Mesendoderm (in vitro differentiated cells): ENCODE results near the gene ZNF699. TPM values are rescaled to one million over a fixed set of nuclear protein-coding genes. Genes with fewer than 3 reads are reported as not detected.

ENCODE experiments used
- DNase-seq: peaks from one replicate; pipeline ENCODE4 v3.0.0; 2013
- H2AK5ac ChIP-seq: 2 replicates; pipeline ENCODE4 v1.6.1; 2013; ENCODE audit warnings: low read length, inconsistent platforms
- H2BK120ac ChIP-seq: 2 replicates; pipeline ENCODE4 v1.6.1; 2013; ENCODE audit warnings: low read depth, mild to moderate bottlenecking, low read length, moderate library complexity, mixed read lengths
- H2BK15ac ChIP-seq: replicated peaks from 2 replicates; pipeline ENCODE4 v1.6.1; 2013; ENCODE audit warnings: low read depth, mild to moderate bottlenecking, moderate library complexity
- H2BK5ac ChIP-seq: 2 replicates; pipeline ENCODE4 v1.6.1; 2013; ENCODE audit warnings: low read length, inconsistent platforms
- H3K18ac ChIP-seq: 2 replicates; pipeline ENCODE4 v1.6.1; 2013; ENCODE audit warnings: mild to moderate bottlenecking, low read length, mixed read lengths
- H3K23ac ChIP-seq: one replicate; pipeline ENCODE4 v1.6.1; 2013; ENCODE audit warnings: low read length
- H3K27ac ChIP-seq: 2 replicates; pipeline ENCODE4 v1.5.1; 2013; ENCODE audit warnings: low read depth, mild to moderate bottlenecking, inconsistent platforms, low read length, moderate library complexity
- H3K27me3 ChIP-seq: 2 replicates; pipeline ENCODE4 v1.6.1; 2013; ENCODE audit warnings: low read length, control low read depth, mild to moderate bottlenecking, inconsistent platforms; ENCODE audit not compliant: insufficient read depth, poor library complexity
- H3K36me3 ChIP-seq: 2 replicates; pipeline ENCODE4 v1.6.1; 2013; ENCODE audit warnings: low read length, inconsistent platforms; ENCODE audit not compliant: control insufficient read depth, insufficient read depth
- H3K4ac ChIP-seq: one replicate; pipeline ENCODE4 v1.6.1; 2013; ENCODE audit warnings: low read depth, mild to moderate bottlenecking, low read length, moderate library complexity
- H3K4me1 ChIP-seq: 2 replicates; pipeline ENCODE4 v1.6.1; 2013; ENCODE audit warnings: low read depth, low read length, inconsistent platforms; ENCODE audit not compliant: control insufficient read depth
- H3K4me2 ChIP-seq: 2 replicates; pipeline ENCODE4 v1.6.1; 2013; ENCODE audit warnings: low read length
- H3K4me3 ChIP-seq: 2 replicates; pipeline ENCODE4 v1.5.1; 2013; ENCODE audit warnings: mild to moderate bottlenecking, low read length
- H3K56ac ChIP-seq: one replicate; pipeline ENCODE4 v1.6.1; 2013; ENCODE audit warnings: low read length
- H3K79me1 ChIP-seq: 2 replicates; pipeline ENCODE4 v1.6.1; 2013; ENCODE audit warnings: low read length, inconsistent platforms
- H3K79me2 ChIP-seq: 2 replicates; pipeline ENCODE4 v1.6.1; 2013; ENCODE audit warnings: mild to moderate bottlenecking, low read length; ENCODE audit not compliant: control insufficient read depth, insufficient read depth
- H3K9ac ChIP-seq: 2 replicates; pipeline ENCODE4 v1.6.1; 2013; ENCODE audit warnings: low read length, inconsistent platforms
- H4K5ac ChIP-seq: one replicate; pipeline ENCODE4 v1.6.1; 2013; ENCODE audit warnings: low read length
- H4K8ac ChIP-seq: one replicate; pipeline ENCODE4 v1.6.1; 2013; ENCODE audit warnings: low read depth, mild to moderate bottlenecking, control low read depth, low read length, moderate library complexity
- WGBS: extraction: QIAGEN DNeasy Blood & Tissue Kit; methylation state at CpG from one replicate; pipeline ENCODE4 v1.1.7; 2013; ENCODE audit warnings: low lambda C conversion rate, missing lambda C conversion rate; ENCODE audit not compliant: insufficient coverage; ENCODE audit errors: extremely low coverage; 5-methylcytosine and 5-hydroxymethylcytosine counted together
- polyA plus RNA-seq, 2 experiments: library from polyadenylated mRNA; stranded (reverse); fragments of 200-250 nt; gene quantifications; one replicate each; pipeline ENCODE4 v1.2.3, GENCODE V29; 2013

The ZNF699 gene
- polyA plus RNA-seq (2013, experiment 1 of 2): 1.7 TPM
- polyA plus RNA-seq (2013, experiment 2 of 2): 1.4 TPM

DNA sequence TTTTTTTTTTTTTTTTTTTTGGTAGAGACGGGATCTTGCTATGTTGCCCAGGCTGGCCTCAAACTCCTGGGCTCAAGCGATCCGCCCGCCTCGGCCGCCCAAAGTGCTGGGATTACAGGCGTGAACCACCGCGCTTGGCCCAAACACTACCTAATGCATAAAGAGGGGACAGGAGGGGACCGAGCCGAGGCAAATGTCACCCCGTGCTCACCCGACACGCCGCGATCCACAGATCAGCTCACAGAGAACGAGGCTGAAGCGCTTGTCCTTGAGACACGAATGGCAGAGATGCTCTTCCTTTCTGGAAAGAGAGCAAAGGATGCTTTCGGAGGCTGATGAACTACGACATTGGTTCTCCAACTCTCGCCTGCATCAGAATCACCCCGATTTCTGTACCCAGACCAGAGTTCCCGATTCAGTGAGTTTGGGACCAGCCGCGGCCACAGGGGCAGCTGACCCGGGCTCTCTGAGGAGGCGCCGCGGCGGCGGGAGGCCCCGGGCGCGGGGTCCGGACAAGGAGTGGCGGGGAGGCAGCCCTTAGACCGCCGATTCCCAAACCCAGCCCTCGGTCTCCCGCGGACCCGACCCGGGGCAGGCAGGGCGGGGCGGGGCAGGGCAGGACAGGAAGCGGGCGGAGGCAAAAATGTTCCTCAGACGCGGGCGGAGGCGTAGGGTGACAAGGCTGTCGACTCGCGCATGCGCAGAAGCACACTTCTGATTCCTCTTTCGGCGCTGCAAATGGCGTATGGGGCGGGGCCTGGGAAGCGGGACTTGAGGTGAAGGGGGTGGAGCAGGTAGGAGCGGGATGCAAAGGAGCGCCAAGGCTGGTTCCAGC lies at the start of gene ZNF699:
Gene ZNF699, minus strand, starts transcription at position 700 of the 835 bp plus-strand sequence. CDS start 4,719 bp downstream, outside the sequence.
- no peaks in the 10 kb centered on the region for H3K36me3 ChIP-seq
- no peaks in the 10 kb centered on the region for H3K79me2 ChIP-seq
- no peaks in the 10 kb centered on the region for H3K27me3 ChIP-seq
- H3K23ac ChIP-seq: no peak within 1 kb of the TSS
- H4K8ac ChIP-seq: peak within 1 kb of the TSS; percentile 7
- no peak within 1 kb of the TSS for H4K5ac ChIP-seq
- peak within 1 kb of the TSS; percentile 79 for H3K9ac ChIP-seq
- WGBS: no CpG with 5 or more reads among the region's 63 CpGs
- H3K79me1 ChIP-seq: no peaks in the 10 kb centered on the region
- peak within 1 kb of the TSS; percentile 81 for H3K18ac ChIP-seq
- H2AK5ac ChIP-seq: no peak within 1 kb of the TSS
- DNase-seq: peak; percentile 99
- no peak within 1 kb of the TSS for H2BK120ac ChIP-seq
- H3K4me1 ChIP-seq: no peaks in the 10 kb centered on the region
- H3K4me3 ChIP-seq: peak within 1 kb of the TSS; percentile 84
- H3K56ac ChIP-seq: peak within 1 kb of the TSS; percentile 91
- no peak within 1 kb of the TSS for H2BK15ac ChIP-seq
- peak within 1 kb of the TSS; percentile 86 for H3K27ac ChIP-seq
- H2BK5ac ChIP-seq: peak within 1 kb of the TSS; percentile 80
- no peak within 1 kb of the TSS for H3K4ac ChIP-seq
- peak within 1 kb of the TSS; percentile 81 for H3K4me2 ChIP-seq

GRCh38 chr19:9354651-9355050 lies 45.0 kb upstream of the ZNF699 start:
- no peak overlapping the region for H3K4me3 ChIP-seq
- H2BK120ac ChIP-seq: no peak overlapping the region
- whole genome bisulfite sequencing: no CpG with 5 or more reads among the region's 2 CpGs
- no peak overlapping the region for H3K4ac ChIP-seq
- no peaks in the 10 kb centered on the region for H3K36me3 ChIP-seq
- no peak overlapping the region for H3K27ac ChIP-seq
- H3K18ac ChIP-seq: no peak overlapping the region
- H3K79me1 ChIP-seq: no peaks in the 10 kb centered on the region
- no peak overlapping the region for H4K8ac ChIP-seq
- H3K27me3 ChIP-seq: no peaks in the 10 kb centered on the region
- H3K79me2 ChIP-seq: no peaks in the 10 kb centered on the region
- H3K9ac ChIP-seq: no peak overlapping the region
- no peak overlapping the region for H2BK5ac ChIP-seq
- H3K56ac ChIP-seq: no peak overlapping the region
- H3K4me2 ChIP-seq: no peak overlapping the region
- no peak overlapping the region for H2AK5ac ChIP-seq
- no peak overlapping the region for H4K5ac ChIP-seq
- no peak overlapping the region for H3K23ac ChIP-seq
- H3K4me1 ChIP-seq: no peaks in the 10 kb centered on the region
- H2BK15ac ChIP-seq: no peak overlapping the region
- DNase-seq: no peak

- Histone ChIP-seq H3K27me3 (no peaks in the 10 kb centered on the region), H3K4ac (no peak overlapping the region), H3K56ac (no peak overlapping the region), H4K8ac (no peak overlapping the region), H3K4me3 (no peak overlapping the region), H3K23ac (no peak overlapping the region), H3K18ac (no peak overlapping the region), H3K4me2 (no peak overlapping the region), H2AK5ac (no peak overlapping the region), H2BK5ac (no peak overlapping the region), H2BK120ac (no peak overlapping the region), H4K5ac (no peak overlapping the region), H3K79me1 (no peaks in the 10 kb centered on the region), H3K4me1 (no peaks in the 10 kb centered on the region), H3K27ac (no peak overlapping the region), H3K79me2 (no peaks in the 10 kb centered on the region), H3K36me3 (no peaks in the 10 kb centered on the region), H2BK15ac (no peak overlapping the region), H3K9ac (no peak overlapping the region)
- no peak for DNase-seq
These were observed 43.4 kb upstream of the ZNF699 start for GRCh38 chr19:9353011-9353410.

DNA sequence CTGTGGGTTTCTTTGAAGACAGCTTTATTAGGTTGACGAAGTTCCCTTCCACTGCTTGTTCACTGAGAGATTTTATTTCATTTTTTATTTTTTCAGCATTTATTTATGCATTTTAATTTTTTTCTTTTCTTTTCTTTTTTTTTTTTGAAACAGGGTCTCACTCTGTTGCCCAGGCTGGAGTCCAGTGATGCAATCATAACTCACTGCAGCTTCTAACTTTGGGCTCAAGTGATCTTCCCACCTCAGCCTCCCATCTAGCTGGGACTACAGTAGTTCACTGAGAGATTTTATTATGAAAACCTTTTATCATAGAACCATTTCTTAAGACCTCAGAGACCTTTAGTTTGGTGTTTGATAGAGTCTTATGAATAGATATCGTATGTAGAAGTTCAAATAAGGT lies 42.9 kb upstream of the ZNF699 start:
- Histone ChIP-seq H2BK5ac (no peak overlapping the region), H3K27me3 (no peaks in the 10 kb centered on the region), H3K36me3 (no peaks in the 10 kb centered on the region), H4K5ac (no peak overlapping the region), H2BK15ac (no peak overlapping the region), H3K79me2 (no peaks in the 10 kb centered on the region), H3K18ac (no peak overlapping the region), H3K4me1 (no peaks in the 10 kb centered on the region), H3K4me3 (no peak overlapping the region), H3K79me1 (no peaks in the 10 kb centered on the region), H2BK120ac (no peak overlapping the region), H3K4ac (no peak overlapping the region), H3K4me2 (no peak overlapping the region), H3K9ac (no peak overlapping the region), H3K56ac (no peak overlapping the region), H2AK5ac (no peak overlapping the region), H3K27ac (no peak overlapping the region), H4K8ac (no peak overlapping the region), H3K23ac (no peak overlapping the region)
- whole genome bisulfite sequencing: no CpG with 5 or more reads among the region's 2 CpGs
- no peak for DNase-seq

GRCh38 chr19:9348671-9349070 lies 39.0 kb upstream of the ZNF699 start:
- Histone ChIP-seq H3K27me3 (no peaks in the 10 kb centered on the region), H3K79me2 (no peaks in the 10 kb centered on the region), H3K36me3 (no peaks in the 10 kb centered on the region), H2BK15ac (no peak overlapping the region), H3K4ac (no peak overlapping the region), H3K27ac (no peak overlapping the region), H2BK120ac (no peak overlapping the region), H4K5ac (no peak overlapping the region), H3K4me3 (no peak overlapping the region), H3K23ac (no peak overlapping the region), H2AK5ac (no peak overlapping the region), H2BK5ac (no peak overlapping the region), H3K9ac (no peak overlapping the region), H3K4me2 (no peak overlapping the region), H3K79me1 (no peaks in the 10 kb centered on the region), H4K8ac (no peak overlapping the region), H3K56ac (no peak overlapping the region), H3K4me1 (no peaks in the 10 kb centered on the region), H3K18ac (no peak overlapping the region)
- DNase-seq: no peak
- no CpG with 5 or more reads among the region's 22 CpGs for WGBS

- Histone ChIP-seq H2AK5ac (no peak overlapping the region), H2BK120ac (no peak overlapping the region), H3K36me3 (peaks cover under 1% of the 10 kb centered on the region), H3K79me1 (no peaks in the 10 kb centered on the region), H3K56ac (no peak overlapping the region), H3K79me2 (no peaks in the 10 kb centered on the region), H3K4me1 (no peaks in the 10 kb centered on the region), H3K9ac (no peak overlapping the region), H3K4me3 (no peak overlapping the region), H3K27ac (no peak overlapping the region), H3K4me2 (no peak overlapping the region), H2BK5ac (no peak overlapping the region), H4K8ac (no peak overlapping the region), H3K18ac (no peak overlapping the region), H3K27me3 (no peaks in the 10 kb centered on the region), H3K23ac (no peak overlapping the region), H2BK15ac (no peak overlapping the region), H3K4ac (no peak overlapping the region), H4K5ac (no peak overlapping the region)
- WGBS: no CpG with 5 or more reads among the region's 3 CpGs
- DNase-seq: no peak
These were observed 38.6 kb upstream of the ZNF699 start for GRCh38 chr19:9348253-9348652.
